Sigmoid colon (tissue), 4 donors: ENCODE data around the gene RHOV.

Experiments used
- CTCF ChIP-seq, 4 experiments: fragments of 450-650 bp in 3 of 4; fragments of 200-600 bp in 1 of 4; IDR thresholded peaks; one replicate each; pipeline ENCODE4 v1.5.1; 2016 to 2019; ENCODE audit warnings: antibody characterized with exemption in 4 of 4, mild to moderate bottlenecking in 3 of 4, moderate library complexity in 2 of 4
- EP300 ChIP-seq, 4 donors: sonication (generic); formaldehyde crosslinking; IDR thresholded peaks; one replicate each; pipeline ENCODE4 v1.6.1; 2017; ENCODE audit warnings: antibody characterized with exemption in 4 of 4
- POLR2A ChIP-seq, 2 donors: fragments of 450-650 bp; IDR thresholded peaks; one replicate each; pipeline ENCODE4 v1.6.1; 2016; ENCODE audit warnings: antibody characterized with exemption in 2 of 2, mild to moderate bottlenecking in 2 of 2, moderate library complexity in 2 of 2
- POLR2AphosphoS5 ChIP-seq, 4 donors: sonication (generic); formaldehyde crosslinking; IDR thresholded peaks; one replicate each; pipeline ENCODE4 v1.6.1; 2017; ENCODE audit warnings: antibody characterized with exemption in 4 of 4

- TF ChIP-seq CTCF (IDR thresholded peaks at IDR 0.05) = no peak
- no peak for TF ChIP-seq POLR2AphosphoS5 (IDR thresholded peaks at IDR 0.05)
- TF ChIP-seq EP300 (IDR thresholded peaks at IDR 0.05) = no peak
- TF ChIP-seq POLR2A (IDR thresholded peaks at IDR 0.05) = no peak
Observed at GRCh38 chr15:40872791-40873693, 992 bp downstream of the RHOV start.
